Measurements from ENCODE around the gene CRYM.
"Not testable (repeated sequence)": the region's sequence is repeated elsewhere in the genome, so short reads cannot be mapped to it uniquely, and the experiment has no call there.

Gene CRYM

GRCh38 chr16:21253470-21253869 is 24.6 kb downstream of the CRYM start:
- H3K27ac ChIP-seq: no peak overlapping the region
- H3K4me3 ChIP-seq: no peak overlapping the region

GRCh38 chr16:21250072-21250923 is 27.8 kb downstream of the CRYM start:
- H3K4me3 ChIP-seq: no peak overlapping the region

GRCh38 chr16:21248179-21248578 is 29.9 kb downstream of the CRYM start:
- not testable (repeated sequence) for H3K27ac ChIP-seq, H3K4me3 ChIP-seq

More at GRCh38 chr16:21250072-21250923, 27.8 kb downstream of the CRYM start:
- no peak overlapping the region for H3K27ac ChIP-seq

GRCh38 chr16:21244518-21245215 is 33.4 kb downstream of the CRYM start:
- no peak overlapping the region for H3K4me3 ChIP-seq
- H3K27ac ChIP-seq: no peak overlapping the region

- H3K4me3 ChIP-seq: no peak overlapping the region
- H3K27ac ChIP-seq: no peak overlapping the region
These were observed 35.3 kb downstream of the CRYM start for GRCh38 chr16:21242756-21243155.

- H3K27ac ChIP-seq: no peak overlapping the region
- H3K4me3 ChIP-seq: no peak overlapping the region
These were observed 38.4 kb downstream of the CRYM start for GRCh38 chr16:21239646-21240045.

- Histone ChIP-seq H3K27ac (no peak overlapping the region), H3K4me3 (no peak overlapping the region)
These were observed 41.3 kb downstream of the CRYM start for GRCh38 chr16:21236831-21237230.

- no peak overlapping the region for H3K4me3 ChIP-seq
- no peak overlapping the region for H3K27ac ChIP-seq
These were observed 42.9 kb downstream of the CRYM start for GRCh38 chr16:21235199-21235585.

- Histone ChIP-seq H3K27ac (no peak within 1 kb of the TSS), H3K4me3 (no peak within 1 kb of the TSS)
These were observed 44.5 kb downstream of the CRYM start, which contains the start of gene ANKS4B for GRCh38 chr16:21233521-21234150. Gene ANKS4B, plus strand, starts transcription at chr16:21233699. Its CDS starts 39 bp downstream, at chr16:21233738.

- H3K4me3 ChIP-seq: no peak overlapping the region
- no peak overlapping the region for H3K27ac ChIP-seq
These were observed 45.0 kb downstream of the CRYM start for GRCh38 chr16:21233045-21233520.

- Histone ChIP-seq H3K4me3 (no peak overlapping the region), H3K27ac (no peak overlapping the region)
These were observed 49.7 kb downstream of the CRYM start for GRCh38 chr16:21228361-21228872.

- no peak overlapping the region for H3K4me3 ChIP-seq
These were observed 50.2 kb downstream of the CRYM start for GRCh38 chr16:21227866-21228265.

GRCh38 chr16:21226749-21227148 is 51.3 kb downstream of the CRYM start:
- Histone ChIP-seq H3K4me3 (no peak overlapping the region), H3K27ac (no peak overlapping the region)

More at GRCh38 chr16:21227866-21228265, 50.2 kb downstream of the CRYM start:
- H3K27ac ChIP-seq: no peak overlapping the region

GRCh38 chr16:21224800-21225199 is 53.3 kb downstream of the CRYM start:
- no peak overlapping the region for H3K27ac ChIP-seq
- H3K4me3 ChIP-seq: no peak overlapping the region

- H3K27ac ChIP-seq: no peak overlapping the region
- H3K4me3 ChIP-seq: no peak overlapping the region
These were observed 54.3 kb downstream of the CRYM start for GRCh38 chr16:21223787-21224186.

GRCh38 chr16:21222495-21223337 is 55.4 kb downstream of the CRYM start:
- H3K27ac ChIP-seq: no peak overlapping the region

GRCh38 chr16:21219551-21219950 is 58.5 kb downstream of the CRYM start:
- no peak overlapping the region for H3K4me3 ChIP-seq
- H3K27ac ChIP-seq: no peak overlapping the region

More at GRCh38 chr16:21222495-21223337, 55.4 kb downstream of the CRYM start:
- no peak overlapping the region for H3K4me3 ChIP-seq

GRCh38 chr16:21218153-21218552 is 59.9 kb downstream of the CRYM start:
- Histone ChIP-seq H3K4me3 (no peak overlapping the region), H3K27ac (no peak overlapping the region)

GRCh38 chr16:21217121-21217520 is 61.0 kb downstream of the CRYM start:
- Histone ChIP-seq H3K27ac (no peak overlapping the region), H3K4me3 (no peak overlapping the region)

All from skin epidermis (tissue), 12 donors.